ENCODE results near the gene IFNG. TPM values are rescaled to one million over a fixed set of nuclear protein-coding genes. Genes with fewer than 3 reads are reported as not detected.

The IFNG gene
- total and polyA plus RNA-seq, 10 of the 15 experiments (the other 5 are each of a cell fraction or from before 2014, with no cell fraction given): 0.10 to 1.4 (median 0.25) TPM; not detected in 2

GRCh38 chr12:68138480-68138879 lies 21.1 kb downstream of the IFNG start:
- Histone ChIP-seq H3K9ac (ENCODE audit: control insufficient read depth, insufficient read depth, low read length) (no peak overlapping the region), H4K20me1 (ENCODE audit: control insufficient read depth, insufficient read depth) (no peaks in the 10 kb centered on the region), H3K27me3 (replicated peaks in 1 of 2; ENCODE audit: control insufficient read depth in 2 of 2, insufficient read depth in 2 of 2, low read length in 1 of 2) (no peaks in the 10 kb centered on the region; a peak in 1 of 4 replicates), H3K4me2 (ENCODE audit: control insufficient read depth, insufficient read depth) (no peak overlapping the region), H3K27ac (ENCODE audit: control insufficient read depth, insufficient read depth) (no peak overlapping the region), H3K9me3 (replicated peaks; ENCODE audit: control insufficient read depth, insufficient read depth, low read length) (no peaks in the 10 kb centered on the region; the same call in 2 of the 3 replicates), H3K4me1 (ENCODE audit: control insufficient read depth, insufficient read depth, low read length) (no peaks in the 10 kb centered on the region), H3K79me2 (ENCODE audit: control insufficient read depth, insufficient read depth, low read length) (no peaks in the 10 kb centered on the region), H3K36me3 (ENCODE audit: control insufficient read depth in 2 of 2, insufficient read depth in 2 of 2, low read length in 1 of 2) (no peaks in the 10 kb centered on the region), H2AFZ (ENCODE audit: control insufficient read depth, low read depth, low read length) (no peak overlapping the region), H3K4me3 (no peak overlapping the region)
- no peak for FAIRE-seq
- WGBS (ENCODE audit: insufficient coverage, insufficient replicate concordance, low lambda C conversion rate, missing lambda C conversion rate): 73% methylated on average over 2 of the region's 2 CpGs
- in situ Hi-C loops (cut with MboI): no loop called here
- ChIA-PET SMC1A (ENCODE audit: uncharacterized antibody, unreplicated experiment) (no interaction called here), POLR2A (no interaction called here), RAD21 (ENCODE audit: unreplicated experiment) (no interaction called here), CTCF (no interaction called here)
- BruUV-seq (replicated peaks): no TSS peak
- intact Hi-C loops (cut with micrococcal nuclease; ENCODE audit: unreplicated experiment): no loop called here
- TF ChIP-seq HDGF (IDR thresholded peaks at IDR 0.05) (no peak), ZNF24 (IDR thresholded peaks at IDR 0.05) (no peak), ZBTB40 (IDR thresholded peaks at IDR 0.05; ENCODE audit: borderline replicate concordance) (no peak), NFXL1 (IDR thresholded peaks at IDR 0.05; ENCODE audit: borderline replicate concordance) (no peak), SKIL (IDR thresholded peaks at IDR 0.05; ENCODE audit: low read depth, poor library complexity, severe bottlenecking) (no peak), CREM (IDR thresholded peaks at IDR 0.05; ENCODE audit: low read depth) (no peak), HSF1 (IDR thresholded peaks at IDR 0.05; ENCODE audit: low read depth, low read length) (no peak), ZBED1 (IDR thresholded peaks at IDR 0.05; ENCODE audit: borderline replicate concordance) (no peak), PML (IDR thresholded peaks at IDR 0.05; ENCODE audit: low read length) (no peak), JUND (IDR thresholded peaks at IDR 0.05; ENCODE audit: low read depth, low read length) (no peak), CUX1 (IDR thresholded peaks at IDR 0.05; ENCODE audit: insufficient replicate concordance, low read depth, low read length) (no peak), TCF7 (IDR thresholded peaks at IDR 0.05; ENCODE audit: borderline replicate concordance) (no peak)
- DNase-seq (ENCODE audit: low read depth, low spot score): no peak
- no peak for ATAC-seq
